Adrenal gland (tissue), 5 donors: Measurements from ENCODE around the gene CMBL.

ENCODE experiments used
- POLR2A ChIP-seq, 2 donors: fragments of 450-650 bp; IDR thresholded peaks; one replicate each; pipeline ENCODE4 v1.6.1; 2017; ENCODE audit warnings: antibody characterized with exemption in 2 of 2, mild to moderate bottlenecking in 2 of 2, moderate library complexity in 1 of 2
- TF ChIP-seq, protein P1 (sequence below), 6 experiments: fragments of 450-650 bp in 4 of 6; fragments of 200-600 bp in 2 of 6; sonication (generic) in 1 of 6; IDR thresholded peaks; 1 replicate in 5 of 6; 2 replicates in 1 of 6; pipeline versions ENCODE4 v1.5.1 to v1.8.0; 2016 to 2021; ENCODE audit warnings: antibody characterized with exemption in 6 of 6, mild to moderate bottlenecking in 2 of 6, moderate library complexity in 1 of 6
- donor health status: DM: no; HTN: no; CAD: no.

DNA sequence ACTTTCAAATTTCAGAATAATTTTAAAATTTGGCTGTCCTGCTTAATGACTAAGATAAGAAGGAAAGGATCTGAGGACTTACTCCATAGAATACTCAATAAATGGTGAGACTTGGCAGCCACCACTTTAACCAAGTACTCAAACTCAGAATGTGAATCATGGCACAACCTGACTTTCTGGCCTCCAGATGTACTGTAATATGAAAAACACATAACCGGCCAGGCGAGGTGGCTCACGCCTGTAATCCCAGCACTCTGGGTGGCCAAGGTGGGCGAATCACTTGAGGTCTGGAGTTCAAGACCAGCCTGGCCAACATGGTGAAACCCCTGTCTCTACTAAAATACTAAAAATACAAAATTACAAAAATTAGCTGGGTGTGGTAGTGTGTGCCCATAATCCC lies 35.8 kb upstream of the CMBL start:
- TF ChIP-seq, protein P1, sequence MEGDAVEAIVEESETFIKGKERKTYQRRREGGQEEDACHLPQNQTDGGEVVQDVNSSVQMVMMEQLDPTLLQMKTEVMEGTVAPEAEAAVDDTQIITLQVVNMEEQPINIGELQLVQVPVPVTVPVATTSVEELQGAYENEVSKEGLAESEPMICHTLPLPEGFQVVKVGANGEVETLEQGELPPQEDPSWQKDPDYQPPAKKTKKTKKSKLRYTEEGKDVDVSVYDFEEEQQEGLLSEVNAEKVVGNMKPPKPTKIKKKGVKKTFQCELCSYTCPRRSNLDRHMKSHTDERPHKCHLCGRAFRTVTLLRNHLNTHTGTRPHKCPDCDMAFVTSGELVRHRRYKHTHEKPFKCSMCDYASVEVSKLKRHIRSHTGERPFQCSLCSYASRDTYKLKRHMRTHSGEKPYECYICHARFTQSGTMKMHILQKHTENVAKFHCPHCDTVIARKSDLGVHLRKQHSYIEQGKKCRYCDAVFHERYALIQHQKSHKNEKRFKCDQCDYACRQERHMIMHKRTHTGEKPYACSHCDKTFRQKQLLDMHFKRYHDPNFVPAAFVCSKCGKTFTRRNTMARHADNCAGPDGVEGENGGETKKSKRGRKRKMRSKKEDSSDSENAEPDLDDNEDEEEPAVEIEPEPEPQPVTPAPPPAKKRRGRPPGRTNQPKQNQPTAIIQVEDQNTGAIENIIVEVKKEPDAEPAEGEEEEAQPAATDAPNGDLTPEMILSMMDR (IDR thresholded peaks at IDR 0.05), result no peak
- no peak for TF ChIP-seq POLR2A (IDR thresholded peaks at IDR 0.05)
